Femur (tissue), 1 donor: Measurements from ENCODE around the gene STK32B.

ENCODE experiments used
- DNase-seq: peaks from one replicate; pipeline ENCODE4 v3.0.0-alpha.2; 2017

Gene STK32B

DNA sequence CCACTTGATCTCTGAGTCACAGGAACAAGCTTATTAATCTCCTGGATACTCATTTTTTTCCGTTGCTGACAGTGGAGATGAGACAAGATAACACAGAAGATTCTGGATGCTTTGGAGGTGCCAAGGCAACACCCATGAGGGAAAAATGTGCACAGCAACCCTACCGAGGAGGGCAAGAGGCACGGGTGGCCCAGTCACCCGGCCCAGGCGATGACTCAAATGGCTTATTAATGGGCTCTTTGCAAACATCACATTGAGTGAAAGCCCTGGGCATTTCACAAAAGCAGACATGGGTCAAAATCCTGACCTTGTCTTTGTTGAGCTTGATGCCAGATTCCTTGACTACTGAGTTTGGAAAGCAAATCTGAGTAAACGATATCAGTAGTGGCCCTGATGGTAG, 315.1 kb downstream of the STK32B start:
- no peak for DNase-seq

DNA sequence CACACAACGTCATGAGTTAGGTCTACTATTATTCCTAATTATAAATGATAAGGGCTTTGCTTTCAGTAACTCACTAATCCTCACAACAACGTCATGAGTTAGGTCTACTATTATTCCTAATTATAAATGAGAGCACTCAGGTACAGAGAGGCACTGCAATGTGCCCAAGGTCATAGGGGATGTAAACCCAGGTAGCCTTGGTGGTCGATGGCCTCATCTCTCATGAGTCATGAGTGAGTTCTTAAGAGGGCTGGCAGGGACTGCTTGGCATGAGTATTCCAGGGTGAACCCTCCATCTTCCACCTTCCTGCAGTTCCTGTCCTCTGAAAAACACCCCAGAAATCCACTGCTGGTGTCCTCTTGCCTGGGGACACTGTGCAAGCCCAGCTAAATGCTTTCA, 317.1 kb downstream of the STK32B start:
- no peak for DNase-seq

DNA sequence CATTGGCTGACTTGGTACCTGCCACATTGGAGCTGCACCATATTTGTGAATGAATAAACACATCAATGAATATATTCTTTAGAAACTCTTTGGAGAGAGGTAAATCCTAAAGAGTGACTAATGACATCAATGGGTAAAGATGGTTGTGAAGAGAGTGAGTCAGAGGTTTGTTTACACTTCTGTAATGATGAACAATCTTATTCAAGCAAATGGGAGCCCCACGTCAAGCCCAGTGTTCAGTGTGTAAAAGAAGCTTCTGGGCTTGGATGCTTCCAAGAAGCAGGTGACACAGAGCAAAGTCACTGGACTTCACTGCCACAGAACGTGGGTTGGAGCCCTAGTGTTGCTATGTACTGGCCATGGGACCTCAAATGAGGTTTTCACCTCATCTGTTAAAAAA, 319.0 kb downstream of the STK32B start:
- DNase-seq, result no peak

DNA sequence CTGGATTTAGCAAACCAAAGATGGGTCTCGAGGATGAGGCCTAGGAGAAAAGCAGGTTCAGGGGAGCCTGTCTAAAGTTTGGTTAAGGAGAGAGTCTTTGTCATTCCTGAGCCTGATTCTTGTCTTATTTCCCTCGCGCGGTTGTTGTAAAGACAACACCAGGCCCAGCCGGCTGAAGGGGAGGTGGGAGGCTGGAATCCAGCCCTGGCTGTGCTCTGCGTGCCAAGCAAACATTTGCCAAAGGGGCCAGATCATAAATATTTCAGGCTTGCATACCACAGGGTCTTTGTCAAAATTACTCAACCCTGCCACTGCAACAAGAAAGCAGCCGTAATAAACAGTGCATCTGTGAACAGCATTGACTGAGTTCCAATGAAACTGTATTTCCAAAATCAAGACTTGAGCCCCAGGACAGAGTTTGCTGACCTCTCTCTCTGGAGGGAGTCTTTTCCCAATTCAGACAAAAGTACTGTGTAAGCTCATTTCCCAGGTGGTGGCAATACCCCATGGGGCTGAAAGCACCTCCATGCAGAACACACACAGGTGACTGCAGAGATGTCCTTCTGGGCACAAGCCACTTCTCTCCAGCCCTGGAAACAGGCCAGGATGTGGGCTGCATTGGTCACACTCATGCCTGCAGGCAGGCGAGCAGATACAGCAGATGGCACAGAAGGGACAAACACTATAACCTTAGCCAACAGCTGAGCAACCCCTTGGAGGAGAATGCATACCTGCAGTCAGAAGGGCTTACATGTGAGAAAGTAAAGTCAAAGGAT, 320.3 kb downstream of the STK32B start:
- DNase-seq, result no peak

DNA sequence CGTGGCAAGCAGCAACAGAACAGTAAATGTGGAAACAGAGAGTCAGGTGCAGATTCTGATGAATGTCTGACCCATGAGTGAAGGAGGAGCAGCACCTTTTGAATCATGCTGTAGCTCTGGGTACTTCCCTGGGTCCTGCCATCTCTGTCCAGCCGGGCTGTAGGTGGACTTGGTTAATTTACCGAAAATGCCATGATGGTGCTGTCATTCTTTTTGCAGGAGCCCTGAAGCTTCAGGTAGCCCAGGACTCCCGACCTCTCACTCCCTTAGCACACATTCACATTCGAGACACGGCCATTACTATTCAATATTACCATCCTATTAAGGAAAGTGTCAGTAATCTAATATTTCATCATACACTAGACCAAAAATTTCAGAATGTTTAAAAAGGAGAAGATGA, 320.9 kb downstream of the STK32B start:
- no peak for DNase-seq

DNA sequence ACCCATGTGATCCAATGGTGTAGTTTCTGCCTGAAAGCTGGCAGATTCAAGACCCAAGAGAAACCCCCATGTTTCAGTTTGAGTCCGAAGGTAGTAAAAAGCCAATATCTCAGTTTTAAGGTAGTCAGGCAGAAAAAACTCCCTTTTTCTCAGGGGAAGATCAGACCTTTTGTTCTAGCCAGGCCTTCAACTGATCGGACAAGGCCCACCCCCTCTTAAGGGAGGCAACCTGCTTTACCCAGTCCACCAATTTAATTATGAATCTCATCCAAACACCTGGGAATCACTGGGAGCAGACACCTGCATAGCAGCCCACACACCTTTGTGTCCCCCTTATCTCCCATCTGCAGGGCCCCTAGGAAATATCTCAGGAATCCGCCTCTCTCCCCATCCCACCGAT, 322.0 kb downstream of the STK32B start:
- DNase-seq, result no peak

DNA sequence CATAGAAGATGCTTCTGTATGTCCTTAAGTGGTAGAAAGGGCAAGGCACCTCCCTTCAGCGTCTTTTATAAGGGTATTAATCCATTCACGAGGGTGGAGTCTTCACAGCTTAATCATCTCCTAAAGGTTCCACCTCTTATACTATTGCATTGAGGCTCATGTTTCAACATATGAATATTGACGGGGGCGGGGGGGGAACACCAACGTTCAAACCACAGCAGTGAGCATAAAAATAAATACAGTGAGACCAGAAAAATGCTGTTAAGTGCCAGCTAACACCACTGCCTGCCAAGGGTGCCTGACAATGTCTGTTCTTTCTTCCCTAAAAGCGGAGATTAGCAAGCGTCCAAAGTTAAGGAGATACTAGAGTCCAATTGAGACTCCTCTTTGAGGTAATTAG, 323.3 kb downstream of the STK32B start:
- DNase-seq, result no peak

DNA sequence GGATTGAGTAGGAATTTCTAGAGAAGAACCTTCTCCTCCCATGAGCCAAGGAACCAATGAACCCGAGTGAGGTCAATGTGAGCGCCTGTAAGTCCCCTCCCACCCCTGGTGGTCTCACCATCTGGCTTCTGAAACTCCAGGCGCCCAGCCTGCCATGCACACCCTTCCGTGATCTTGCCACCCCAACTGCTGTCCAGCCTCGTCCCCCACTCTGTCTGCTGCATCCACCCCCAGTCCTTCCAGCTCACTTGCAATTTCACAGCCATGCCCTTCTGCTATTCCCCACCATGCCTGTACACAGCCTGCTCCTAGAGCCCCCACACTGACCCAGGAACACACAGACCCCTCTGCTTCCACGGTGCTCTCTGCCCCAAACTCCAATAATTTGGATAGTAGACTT, 323.7 kb downstream of the STK32B start:
- no peak for DNase-seq

DNA sequence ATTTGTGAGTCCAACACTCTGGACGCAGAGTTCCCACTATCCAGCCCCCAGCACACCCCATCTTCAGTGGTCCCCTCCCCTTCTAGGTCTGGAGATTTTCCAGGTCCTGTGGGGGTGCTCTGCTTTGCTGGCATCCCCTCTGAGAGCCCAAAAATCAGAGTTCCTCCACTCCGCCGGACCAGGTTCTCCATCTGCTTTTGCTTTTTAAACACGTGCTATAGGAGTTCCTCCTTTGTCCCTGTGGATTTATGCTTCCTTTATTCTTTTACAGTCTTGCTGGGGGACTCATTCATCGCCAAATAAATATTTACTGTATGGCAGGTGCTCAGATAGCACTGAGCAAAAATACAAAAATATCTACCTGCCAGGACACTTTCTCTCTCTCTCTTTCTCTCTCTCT, 324.7 kb downstream of the STK32B start:
- DNase-seq, result no peak

DNA sequence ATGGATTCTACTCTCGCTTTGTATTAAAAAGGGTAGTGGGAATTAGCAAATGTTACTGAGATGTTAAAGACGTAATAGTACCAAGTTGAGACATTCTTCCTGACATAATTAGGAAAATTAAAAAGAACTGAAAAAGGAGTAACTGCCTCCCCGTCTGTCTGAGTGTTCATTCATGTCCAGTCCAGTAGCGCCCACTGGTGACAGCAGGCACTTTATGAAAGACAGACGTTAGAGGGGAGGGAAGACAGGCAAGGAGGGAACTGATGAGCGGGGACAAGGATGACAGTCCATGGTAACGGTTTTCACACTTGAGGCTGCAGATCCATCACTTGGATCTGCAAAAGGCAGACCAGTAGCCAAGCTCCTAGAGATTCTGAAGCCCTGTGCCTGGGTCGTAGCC, 326.7 kb downstream of the STK32B start:
- DNase-seq, result no peak

DNA sequence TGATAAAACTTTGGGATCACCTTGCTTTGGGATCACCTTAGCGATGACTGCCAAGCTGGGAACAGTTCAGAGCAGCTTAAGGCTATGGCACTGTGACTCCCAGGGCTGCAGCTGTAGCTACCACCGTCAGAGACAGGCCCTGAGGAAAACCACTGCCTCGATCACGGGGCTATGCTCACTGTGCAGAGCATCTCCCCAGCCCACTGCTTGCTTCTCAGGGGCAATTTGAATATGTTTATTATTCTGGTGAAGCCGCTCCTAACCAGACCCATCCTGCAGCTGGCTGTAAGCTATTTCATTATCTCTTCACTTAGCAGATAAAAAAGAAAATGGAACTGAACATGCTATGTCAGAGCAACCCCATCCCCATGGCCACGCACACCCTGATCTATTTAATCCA, 328.6 kb downstream of the STK32B start:
- no peak for DNase-seq

DNA sequence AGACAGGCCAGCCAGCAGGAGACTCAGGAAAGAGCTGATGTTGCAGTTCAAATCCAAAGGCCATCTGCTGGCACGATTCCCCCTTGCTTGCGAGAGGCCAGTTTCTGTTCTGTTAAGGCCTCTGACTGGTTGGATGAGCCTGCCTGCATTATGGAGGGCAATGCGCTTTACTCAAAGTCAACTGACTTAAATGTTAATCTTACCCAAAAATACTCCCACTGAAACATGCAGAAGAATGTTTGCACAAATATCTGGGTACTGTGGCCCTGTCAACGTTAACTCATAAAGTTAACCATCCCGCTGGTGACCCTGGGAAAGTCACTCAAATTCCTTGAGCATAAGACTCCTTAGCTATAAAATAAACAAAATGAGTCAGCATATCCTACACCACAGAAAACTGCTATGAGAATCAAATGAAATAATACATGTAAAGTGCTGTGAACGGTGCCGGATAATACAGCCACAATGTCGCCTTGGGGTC, 330.7 kb downstream of the STK32B start:
- peak; percentile 44 for DNase-seq

DNA sequence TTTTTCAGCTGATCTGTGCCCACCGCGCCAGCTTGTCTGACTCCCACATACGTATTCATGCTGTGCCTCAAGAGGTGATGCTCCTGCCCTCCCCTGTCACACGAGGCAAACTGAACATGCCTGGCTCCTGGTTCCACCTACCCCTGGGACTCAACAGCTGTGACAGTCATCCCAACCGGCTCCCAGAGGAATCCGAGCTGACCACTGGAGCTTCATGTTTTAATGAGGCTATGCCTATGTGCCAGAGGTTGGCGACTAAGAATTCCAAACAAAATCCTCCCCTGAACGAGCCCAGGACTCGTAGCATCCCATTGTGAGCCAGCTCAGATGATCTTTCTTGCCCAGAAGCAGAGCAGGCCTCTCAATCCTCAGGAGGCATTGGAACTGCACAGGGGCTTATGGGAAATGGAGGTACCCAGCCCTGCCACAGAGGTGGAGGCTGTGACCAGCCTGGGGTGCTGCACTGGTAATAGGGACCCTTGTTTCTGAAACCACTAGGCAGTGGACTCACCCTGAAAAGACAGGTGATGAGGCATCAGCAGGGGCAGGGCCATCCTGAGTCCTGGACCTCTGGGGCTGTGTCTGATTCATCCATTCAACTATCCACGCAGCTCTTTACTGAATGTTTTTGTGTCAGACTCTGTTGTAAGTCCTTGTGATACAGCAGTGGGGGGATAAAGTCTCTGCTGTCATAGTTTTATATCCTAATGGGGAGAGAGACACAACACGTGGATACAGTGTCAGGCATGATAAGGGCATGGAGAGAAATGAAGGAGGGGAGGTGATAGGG, 332.1 kb downstream of the STK32B start:
- DNase-seq, result no peak

DNA sequence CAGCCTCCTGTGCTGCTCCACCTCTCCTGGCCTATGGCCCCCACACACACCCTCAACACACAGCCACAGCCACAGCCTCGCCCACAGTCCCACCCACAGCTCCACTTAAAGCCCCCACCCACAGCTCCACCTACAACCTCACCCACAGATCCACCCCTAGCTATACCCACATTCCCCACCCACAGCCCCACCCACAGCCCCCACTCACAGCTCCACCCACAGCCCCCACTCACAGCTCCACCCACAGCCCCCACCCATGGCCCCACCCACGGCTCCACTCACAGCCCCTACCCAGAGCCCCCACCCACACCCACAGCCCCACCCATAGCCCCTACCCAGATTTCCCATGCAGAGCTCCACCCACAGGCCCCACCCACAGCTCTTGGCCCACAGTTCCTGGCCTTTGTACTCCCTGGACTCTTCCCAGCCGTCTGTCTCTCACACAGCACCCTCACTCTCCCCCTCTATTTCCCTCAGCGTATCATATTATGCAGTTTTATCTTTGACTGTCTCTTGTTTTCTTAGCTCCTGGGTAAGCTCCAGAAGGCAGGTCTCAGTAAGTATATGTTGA, 334.5 kb downstream of the STK32B start:
- DNase-seq, result no peak

DNA sequence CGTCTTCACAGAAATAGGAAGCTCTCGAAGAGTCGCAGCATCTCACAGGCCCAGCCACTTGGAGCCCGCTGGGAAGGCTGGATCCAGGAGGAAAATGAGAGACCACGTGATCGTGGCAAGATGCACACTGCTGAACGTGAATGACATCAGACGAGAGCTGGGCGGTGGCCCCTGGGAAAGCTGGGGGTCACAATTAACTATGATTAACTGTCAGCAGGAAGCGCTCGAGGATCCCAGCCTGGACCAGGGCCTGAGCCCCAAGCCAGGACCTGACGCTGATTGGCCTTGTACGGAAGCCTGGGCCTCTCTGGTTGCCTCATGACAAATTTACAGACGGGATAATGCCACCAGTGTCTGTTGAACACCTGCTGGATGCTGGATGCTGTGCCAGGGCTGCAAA, 335.6 kb downstream of the STK32B start:
- DNase-seq, result no peak

DNA sequence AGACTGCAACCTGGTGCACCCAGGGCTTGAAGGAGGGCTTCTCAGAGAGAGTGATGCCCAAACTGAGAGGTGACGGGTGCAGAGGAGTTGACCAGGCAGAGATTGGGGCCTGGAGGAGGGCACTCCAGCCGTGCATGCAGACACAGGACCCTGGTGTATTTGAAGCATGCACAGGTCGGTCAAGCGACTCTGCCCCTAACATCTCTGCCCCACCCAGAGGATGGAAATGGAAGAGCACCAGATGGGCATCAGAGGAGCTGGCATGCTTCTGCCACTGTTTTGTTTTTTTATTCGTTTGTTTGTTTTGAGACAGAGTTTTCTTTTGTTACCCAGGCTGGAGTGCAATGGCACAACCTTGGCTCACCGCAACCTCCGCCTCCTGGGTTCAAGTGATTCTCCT, 336.2 kb downstream of the STK32B start:
- DNase-seq, result no peak

DNA sequence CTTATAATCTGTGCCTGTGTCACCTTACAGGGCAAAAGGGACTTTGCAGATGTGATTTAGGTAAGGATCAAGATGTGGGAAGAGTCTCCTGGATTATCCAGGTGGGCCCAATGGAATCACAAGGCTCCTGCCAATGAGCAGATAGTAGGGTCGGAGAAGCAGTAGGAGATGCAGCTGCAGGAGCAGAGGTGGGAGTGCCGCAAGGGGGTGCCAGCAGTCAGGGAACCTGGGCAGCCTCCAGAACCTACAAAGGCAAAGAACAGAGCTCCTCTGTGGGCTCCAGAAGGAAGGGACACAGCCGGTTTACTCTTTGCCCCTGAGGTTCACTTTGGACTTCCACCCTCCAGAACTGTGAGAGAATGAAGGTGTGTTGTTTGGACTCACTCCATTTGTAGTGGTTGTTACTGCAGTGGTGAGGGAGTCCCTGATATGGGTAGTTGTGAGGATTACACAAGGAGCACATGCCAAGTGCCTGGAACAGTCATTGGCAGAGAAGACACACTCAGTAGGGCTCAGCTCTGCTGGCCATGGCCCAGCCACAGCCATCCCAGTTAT, 338.6 kb downstream of the STK32B start:
- no peak for DNase-seq

DNA sequence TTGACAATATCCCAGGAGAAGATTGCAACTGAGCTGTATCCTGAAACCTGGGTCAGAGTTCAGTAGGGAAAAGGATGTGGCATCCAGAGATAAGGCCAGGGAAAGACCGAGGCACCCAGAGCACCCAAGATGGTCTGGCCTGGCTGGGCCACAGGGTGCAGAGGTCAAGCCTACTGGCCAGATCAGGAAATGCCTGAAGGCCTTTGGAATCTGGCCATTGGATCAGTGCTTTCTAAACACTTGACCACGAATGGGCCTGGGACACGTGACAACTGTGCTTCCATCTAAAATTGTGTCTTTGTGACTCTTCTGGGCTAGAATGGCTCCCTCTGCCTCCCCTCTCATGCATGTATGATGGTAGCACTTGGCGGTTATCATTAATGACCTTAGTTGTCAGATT, 340.2 kb downstream of the STK32B start:
- no peak for DNase-seq

DNA sequence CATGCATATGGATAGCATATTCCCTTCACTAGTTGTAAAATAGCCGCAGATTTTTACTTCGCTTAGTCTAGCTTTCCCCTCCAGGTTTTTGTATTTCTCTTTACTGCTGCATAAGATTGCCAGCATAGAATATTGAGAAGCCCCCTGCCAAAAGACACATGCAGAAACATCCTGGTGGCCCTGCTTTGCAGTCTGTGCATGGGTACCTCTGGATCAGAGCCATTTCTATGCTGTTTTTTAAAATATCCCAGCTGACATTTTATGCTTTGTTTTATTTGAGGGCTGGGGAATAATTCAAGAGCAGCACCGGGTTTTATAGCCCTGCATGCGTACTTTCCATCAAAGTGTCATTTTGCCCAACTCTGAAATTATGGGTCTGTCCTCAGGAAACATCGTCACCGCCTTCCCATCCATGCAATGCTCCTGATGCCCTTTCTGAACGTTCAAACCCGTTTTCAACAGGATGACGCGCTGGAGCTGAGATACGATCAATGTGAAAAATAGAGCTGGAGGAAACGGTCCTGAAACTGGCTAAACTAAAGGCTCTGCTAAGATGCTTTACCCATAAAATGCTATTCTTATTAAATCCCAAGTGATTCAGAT, 342.7 kb downstream of the STK32B start:
- no peak for DNase-seq

DNA sequence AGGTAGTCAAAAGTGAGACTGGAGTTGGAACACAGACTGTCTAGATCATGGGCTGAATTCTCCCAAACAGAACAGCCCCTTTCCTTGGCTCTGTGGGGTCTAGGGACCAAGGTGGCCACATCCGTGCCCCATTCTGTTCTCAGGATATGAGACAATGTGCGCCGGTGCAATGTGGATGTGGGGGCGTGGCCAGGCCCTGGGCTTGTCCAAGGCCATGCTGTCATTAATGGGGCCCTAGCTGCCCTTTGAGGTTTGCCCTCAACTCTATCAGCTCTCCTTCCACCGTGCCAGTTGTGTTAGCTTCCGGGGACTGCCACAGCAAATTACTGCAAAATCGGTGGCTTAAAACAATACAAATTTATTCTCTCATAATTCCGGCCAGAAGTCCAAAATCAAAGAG, 344.5 kb downstream of the STK32B start:
- no peak for DNase-seq

DNA sequence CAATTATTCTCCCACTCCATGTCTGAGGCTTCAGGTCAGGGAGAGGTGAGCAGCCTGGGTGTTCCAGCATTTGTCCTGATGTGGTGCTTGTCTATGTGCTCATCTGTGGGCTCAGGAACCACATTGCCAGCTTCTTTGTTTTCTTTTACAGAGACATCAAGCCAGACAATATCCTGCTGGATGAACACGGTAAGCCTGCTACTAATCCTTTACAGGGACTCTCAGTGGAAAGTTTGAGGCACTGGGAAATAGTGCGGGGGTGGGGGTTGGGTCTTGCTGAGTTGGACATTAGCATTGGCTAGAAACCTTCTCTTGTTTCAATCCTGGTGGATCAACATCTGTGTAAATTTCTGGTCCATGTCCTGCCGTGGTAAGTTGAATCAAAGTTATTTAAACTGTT, 346.8 kb downstream of the STK32B start:
- DNase-seq, result no peak

DNA sequence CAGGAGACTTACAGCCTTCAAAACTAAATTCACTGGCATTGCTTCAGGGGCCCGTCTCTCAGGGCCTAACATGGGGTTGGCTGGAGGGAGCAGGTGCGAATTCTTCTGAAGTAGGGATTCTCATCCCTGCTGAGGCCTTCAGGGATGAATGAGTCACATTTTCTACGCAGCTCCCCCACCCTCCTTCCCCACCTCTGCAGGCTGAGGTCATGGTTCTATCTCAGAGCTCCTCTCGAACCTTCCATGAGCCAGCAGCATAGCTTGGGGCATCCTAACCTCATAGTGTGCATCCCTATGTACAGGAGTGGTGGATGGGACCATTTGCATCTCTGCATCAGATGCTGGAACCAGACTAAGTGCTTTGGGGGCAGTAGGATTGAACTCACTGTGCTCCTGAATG, 347.8 kb downstream of the STK32B start:
- DNase-seq, result no peak

DNA sequence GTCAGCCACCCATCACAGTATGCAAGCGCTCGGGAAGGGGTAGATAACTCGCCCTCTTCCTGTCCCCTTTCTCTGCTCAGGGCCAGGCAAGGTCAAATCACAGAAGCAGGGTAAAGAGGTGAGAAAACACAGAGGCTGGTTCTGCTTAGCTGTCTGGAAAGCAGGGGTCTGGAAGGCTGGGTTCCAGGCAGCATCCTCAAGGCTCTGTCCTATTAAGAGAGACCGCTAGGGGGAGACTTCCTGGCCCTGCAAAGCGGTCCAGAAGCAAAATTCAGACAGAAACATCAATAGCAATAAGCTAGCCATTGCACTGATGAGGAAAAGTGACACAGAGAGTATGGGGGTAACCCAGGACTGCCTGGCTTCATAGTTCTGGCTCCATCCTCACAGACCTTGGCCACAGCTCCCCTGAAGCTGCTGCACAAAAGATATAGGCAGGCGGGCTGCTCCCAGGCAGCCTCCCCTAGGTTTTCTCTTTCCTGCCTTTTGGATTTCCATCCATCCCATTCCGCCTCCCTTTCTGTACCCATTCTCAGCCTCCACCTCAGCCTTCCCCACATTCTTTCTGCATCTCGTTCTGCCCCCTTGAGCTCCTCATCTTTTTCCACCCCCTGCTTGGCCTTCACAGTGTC, 348.6 kb downstream of the STK32B start:
- DNase-seq, result no peak
